NCI-H1105 (cell line): ENCODE measurements around the gene RNF103.
A peak's percentile ranks its signal among the peaks of the same experiment; 100 is the strongest.
"Not testable (repeated sequence)": the region's sequence is repeated elsewhere in the genome, so short reads cannot be mapped to it uniquely, and the experiment has no call there.

Experiments used
- DNase-seq: peaks from one replicate; lab custom pipeline; 2025; lab: John Stamatoyannopoulos, UW

The RNF103 gene

DNA sequence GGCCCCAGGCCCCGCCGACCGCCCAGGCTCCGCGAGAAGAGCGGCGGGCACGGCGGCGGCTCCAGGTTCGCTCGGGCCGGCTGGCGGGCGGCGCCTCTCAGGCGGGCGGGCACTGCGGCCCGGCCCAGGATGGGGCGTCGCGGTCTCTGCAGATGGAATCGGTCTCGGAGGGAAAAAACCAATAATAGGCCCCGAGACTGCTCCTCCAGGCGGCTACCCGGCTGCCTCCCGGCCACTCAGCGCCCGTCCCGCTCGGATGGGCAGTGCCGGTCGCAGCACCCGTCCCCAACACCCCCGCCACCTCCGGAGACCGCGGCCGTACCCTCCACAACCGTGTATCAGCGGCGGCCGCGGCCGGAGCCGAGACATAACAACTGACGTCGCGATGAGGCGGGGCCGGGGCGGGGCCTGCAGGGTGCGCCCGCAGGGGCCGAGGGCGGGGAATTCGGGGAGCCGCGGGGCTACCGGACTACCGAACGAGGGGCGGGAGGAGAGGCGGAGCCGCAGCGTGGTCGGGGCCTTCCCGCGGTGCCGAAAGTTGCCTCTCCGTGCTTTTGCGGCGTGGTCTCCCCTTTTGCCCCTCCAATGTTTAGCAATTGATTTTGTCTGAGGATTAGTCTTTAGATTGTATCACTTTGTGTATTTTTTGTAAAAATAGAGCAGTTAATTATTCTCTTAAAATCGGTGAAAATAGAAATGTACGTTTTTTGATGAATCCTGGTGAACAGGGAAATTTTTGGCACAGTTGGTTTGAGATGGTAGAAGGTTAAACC lies at the start of gene RNF103:
TSS of gene RNF103 (minus strand) at position 372 of the 773 bp plus-strand sequence. CDS start 979 bp downstream, outside the sequence.
- DNase-seq = peak; percentile 92

DNA sequence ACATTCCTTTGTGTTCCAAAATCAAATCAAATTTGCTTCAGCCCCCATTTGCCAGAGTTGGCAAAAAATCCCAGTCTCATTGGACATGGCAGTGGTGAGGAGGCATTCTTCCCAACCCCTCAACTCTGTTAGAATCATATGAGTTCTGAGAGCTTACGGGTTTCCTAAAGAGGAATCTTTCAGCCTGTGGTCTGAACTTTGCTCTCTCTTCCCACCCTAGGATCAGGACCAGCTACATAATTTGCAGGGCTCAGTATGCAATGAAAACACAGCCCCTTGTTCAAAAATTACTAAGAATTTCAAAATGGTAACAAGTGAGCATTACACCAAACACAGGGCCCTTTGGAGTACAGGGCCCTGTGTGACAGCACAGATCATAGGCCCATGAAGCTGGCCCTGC lies 49.3 kb upstream of the RNF103 start:
- no peak for DNase-seq

- no peak for DNase-seq
Observed at GRCh38 chr2:86672027-86672545, 48.4 kb upstream of the RNF103 start.

DNA sequence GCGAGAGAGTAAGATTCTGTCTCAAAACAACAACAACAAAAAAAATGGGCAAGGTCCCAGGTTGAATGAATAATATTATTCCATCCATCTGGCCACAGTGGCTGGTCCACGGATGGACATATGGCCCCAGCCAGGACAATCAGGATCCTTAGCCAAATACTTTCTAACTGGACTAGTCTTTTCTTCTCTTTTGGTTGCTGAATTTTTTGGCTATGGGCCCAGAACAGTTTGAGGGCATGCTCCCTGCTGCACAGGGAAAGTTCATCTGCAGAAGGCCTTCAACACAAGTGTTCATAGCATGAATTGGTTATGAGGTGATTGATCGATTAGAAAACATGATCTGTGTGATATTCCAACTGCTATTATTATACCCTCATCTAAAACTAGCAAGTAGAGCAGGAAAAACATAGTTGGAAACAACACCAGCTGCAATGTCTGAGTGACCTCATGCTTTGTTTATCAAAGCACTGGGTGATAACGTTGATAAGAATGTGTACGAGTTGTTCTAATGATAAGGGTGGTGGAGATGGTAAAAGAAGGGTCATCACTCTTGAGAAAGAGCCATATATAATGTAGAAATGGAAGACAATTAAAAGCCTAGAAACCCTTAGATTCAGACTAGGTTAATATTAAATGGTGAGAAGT lies 47.8 kb upstream of the RNF103 start:
- no peak for DNase-seq

DNA sequence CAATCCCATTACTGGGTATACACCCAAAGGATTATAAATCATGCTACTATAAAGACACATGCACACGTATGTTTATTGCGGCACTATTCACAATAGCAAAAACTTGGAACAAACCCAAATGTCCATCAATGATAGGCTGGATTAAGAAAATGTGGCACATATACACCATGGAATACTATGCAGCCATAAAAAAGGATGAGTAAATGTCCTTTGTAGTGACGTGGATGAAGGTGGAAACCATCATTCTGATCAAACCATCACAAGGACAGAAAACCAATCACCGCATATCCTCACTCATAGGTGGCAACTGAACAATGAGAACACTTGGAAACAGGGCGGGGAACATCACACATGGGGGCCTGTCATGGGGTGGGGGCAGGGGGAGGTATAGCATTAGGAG lies 45.7 kb upstream of the RNF103 start:
- not testable (repeated sequence) for DNase-seq

- no peak for DNase-seq
Observed at GRCh38 chr2:86661333-86661732, 37.7 kb upstream of the RNF103 start.

DNA sequence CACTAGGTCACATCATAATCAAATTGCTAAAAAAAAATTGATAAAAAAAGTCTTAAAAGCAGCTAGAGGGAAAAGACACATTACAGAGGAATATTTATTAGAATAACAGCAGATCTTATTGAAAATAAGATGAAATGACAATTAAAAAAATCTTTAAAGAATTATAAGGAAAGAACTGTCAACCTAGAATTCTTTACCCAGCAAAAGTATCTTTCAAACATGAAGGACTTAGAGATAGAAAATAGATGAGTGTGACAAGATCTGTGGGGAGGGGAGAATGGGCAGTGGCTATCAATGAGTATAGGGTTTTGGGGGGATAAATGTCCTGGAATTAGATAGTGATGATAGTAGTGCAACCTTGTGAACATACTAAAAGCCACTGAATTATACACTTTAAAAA lies 26.5 kb upstream of the RNF103 start:
- no peak for DNase-seq

DNA sequence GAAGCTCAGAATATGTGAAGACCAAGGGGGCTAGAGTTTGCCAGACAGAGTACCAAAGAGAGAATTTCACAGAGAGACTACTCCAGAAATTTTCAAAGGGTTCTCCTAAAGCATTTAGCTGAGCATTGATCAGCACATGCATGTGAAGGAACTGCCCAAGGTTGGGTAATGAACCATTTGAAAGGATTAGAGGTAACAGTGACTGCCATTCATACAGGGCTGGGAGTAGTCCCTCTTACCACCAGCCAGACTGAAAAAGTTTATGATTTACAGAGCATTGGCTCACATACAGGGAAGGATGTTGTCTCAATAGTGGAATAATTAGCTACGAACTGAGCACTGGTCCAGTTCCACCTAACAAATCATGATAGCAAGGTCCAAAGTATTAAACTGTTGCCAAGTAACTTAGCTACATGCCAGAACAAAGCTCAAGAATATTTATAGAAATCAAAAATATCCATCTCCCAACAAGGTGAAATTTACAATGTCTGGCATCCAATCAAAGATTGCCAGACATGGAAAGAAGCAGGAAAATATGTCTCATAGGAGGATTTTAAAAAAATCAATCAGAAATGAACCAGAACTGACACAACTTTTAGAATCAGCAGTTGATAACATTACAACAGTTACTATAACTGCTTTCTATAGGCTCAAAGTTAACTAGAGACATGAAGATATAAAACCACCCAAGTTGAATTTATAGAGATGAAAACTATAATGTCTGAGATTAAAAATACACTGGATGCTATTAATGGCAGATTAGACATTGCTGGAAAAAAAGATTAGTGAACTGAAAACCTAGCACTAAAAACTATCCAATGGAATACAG lies 25.7 kb upstream of the RNF103 start:
- no peak for DNase-seq

- no peak for DNase-seq
Observed at GRCh38 chr2:86648681-86649080, 25.0 kb upstream of the RNF103 start.

DNA sequence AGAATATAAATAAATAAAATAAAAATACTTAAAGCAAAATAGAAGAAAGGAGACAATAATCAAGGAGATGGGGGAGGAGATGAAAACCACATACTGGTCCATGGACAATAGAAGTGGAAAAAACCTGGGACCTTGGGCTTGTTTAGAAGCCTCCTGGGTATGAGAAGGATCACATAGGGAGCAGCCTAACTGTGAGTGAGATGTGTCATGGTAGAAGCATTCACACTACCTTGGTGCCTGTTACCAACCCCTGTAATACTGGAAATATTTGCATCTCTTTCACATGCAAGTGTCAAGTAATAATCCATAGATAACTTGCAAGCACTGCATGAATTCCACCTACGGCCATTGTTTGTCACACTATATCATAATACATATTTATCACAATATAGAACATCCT lies 23.2 kb upstream of the RNF103 start:
- no peak for DNase-seq

DNA sequence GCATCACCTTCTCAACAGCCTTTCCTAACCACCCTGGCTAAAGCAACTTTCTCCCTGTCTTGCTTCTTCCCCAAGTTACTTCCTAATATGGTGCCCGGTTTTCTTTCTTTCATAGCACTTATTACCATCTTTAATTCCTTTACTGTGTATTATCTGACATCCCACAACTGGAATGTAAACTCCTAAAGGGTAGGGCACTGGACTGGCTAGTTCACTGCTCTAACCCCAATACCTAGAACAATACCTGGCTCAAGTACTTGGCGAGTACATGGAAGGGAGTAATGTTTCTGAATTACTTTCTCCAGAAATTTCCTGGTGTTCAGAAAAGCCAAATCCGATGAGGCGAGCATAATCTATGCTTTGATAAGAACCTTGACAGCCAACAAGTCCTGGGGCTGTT lies 22.7 kb upstream of the RNF103 start:
- no peak for DNase-seq

DNA sequence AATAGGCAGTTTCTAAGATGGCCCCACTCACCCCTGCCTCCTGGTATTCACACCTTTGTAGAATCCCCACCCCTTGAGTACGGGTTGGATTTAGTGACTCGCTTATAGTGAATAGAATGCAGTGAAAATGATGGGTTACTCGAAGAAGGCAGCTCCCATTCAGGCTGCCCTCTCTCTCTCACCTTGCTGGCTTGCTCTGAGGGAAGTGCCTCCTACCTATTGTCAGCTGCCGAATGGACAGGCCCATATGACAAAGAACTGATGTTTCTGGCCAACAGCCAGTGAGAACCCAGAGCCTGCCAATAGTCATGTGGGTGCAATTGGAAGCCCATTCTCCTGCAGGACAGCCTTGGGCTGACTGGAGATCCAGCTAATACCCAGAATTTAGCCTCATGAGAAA lies 22.1 kb upstream of the RNF103 start:
- no peak for DNase-seq

GRCh38 chr2:86638712-86639111 lies 15.0 kb upstream of the RNF103 start:
- no peak for DNase-seq

- DNase-seq = no peak
Observed at GRCh38 chr2:86636842-86637241, 13.2 kb upstream of the RNF103 start.

- no peak for DNase-seq
Observed at GRCh38 chr2:86634352-86634751, 10.7 kb upstream of the RNF103 start.

- DNase-seq = no peak
Observed at GRCh38 chr2:86633155-86633651, 9.5 kb upstream of the RNF103 start.

DNA sequence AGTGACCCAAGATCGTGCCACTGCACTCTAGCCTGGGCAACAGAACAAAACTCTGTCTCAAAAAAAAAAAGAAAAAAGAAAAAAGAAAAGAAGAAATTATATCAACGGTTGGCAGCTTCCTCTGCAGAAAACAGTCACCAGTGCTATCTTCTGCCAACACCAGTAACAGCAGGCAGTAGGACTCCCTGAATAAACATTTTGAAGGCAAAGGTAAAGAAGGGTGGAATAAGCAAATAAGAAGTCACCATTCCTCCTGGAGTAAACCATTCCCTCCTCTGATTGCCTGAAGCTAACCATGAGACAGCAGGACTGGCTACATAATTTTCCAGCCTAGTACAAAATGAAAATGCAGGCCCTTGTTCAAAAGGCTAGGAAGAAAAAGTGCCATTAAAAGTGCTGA lies 9.0 kb upstream of the RNF103 start:
- DNase-seq = no peak

GRCh38 chr2:86631846-86632485 lies 8.3 kb upstream of the RNF103 start:
- DNase-seq = no peak

- DNase-seq = no peak
Observed at GRCh38 chr2:86628091-86628522, 4.4 kb upstream of the RNF103 start.

GRCh38 chr2:86627550-86627949 lies 3.9 kb upstream of the RNF103 start:
- no peak for DNase-seq

GRCh38 chr2:86625096-86625495 lies 1.4 kb upstream of the RNF103 start:
- no peak for DNase-seq

DNA sequence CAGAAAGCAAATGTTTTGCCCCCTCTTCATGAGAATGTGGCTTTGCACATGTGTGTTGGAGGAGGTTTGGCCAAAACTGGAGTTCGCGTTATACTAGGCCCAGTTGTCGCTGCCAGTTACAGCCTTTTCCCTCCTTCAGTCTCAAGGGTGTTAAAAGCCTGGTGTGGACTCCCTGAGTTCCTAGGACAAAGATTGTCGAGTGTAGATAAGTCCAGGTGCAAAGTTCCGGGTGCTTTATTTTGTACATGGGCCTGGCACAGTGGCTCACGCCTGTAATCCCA lies 542 bp upstream of the RNF103 start:
- no peak for DNase-seq
